ENCODE measurements around the gene PIK3CA. TPM values are rescaled to one million over a fixed set of nuclear protein-coding genes. Genes with fewer than 3 reads are reported as not detected.
"Not testable (repeated sequence)": the region's sequence is repeated elsewhere in the genome, so short reads cannot be mapped to it uniquely, and the experiment has no call there.

The PIK3CA gene
- polyA plus RNA-seq, 1 donor: 19.9 TPM

- no peak for DNase-seq
- Histone ChIP-seq H3K27me3 (ENCODE audit: control insufficient read depth, insufficient read depth, low read length) (no peaks in the 10 kb centered on the region), H3K27ac (ENCODE audit: low read length) (no peak overlapping the region), H3K4me3 (ENCODE audit: low read length) (no peak overlapping the region), H3K9me3 (ENCODE audit: control insufficient read depth, low read depth, low read length) (no peaks in the 10 kb centered on the region), H3K4me1 (ENCODE audit: control insufficient read depth, insufficient read depth, low read length) (no peaks in the 10 kb centered on the region), H3K36me3 (ENCODE audit: control insufficient read depth, insufficient read depth, low read length) (no peaks in the 10 kb centered on the region)
- no CpG with 5 or more reads among the region's 6 CpGs for WGBS (ENCODE audit: insufficient coverage, low lambda C conversion rate)
Observed at GRCh38 chr3:179190581-179190980, 42.4 kb downstream of the PIK3CA start.

GRCh38 chr3:179192542-179192941 lies 44.4 kb downstream of the PIK3CA start:
- no peak overlapping the region for H3K27ac ChIP-seq (ENCODE audit: low read length)
- H3K36me3 ChIP-seq (ENCODE audit: control insufficient read depth, insufficient read depth, low read length): no peaks in the 10 kb centered on the region
- H3K27me3 ChIP-seq (ENCODE audit: control insufficient read depth, insufficient read depth, low read length): no peaks in the 10 kb centered on the region
- H3K9me3 ChIP-seq (ENCODE audit: control insufficient read depth, low read depth, low read length): no peaks in the 10 kb centered on the region
- WGBS (ENCODE audit: insufficient coverage, low lambda C conversion rate): 86% methylated on average over 2 of the region's 3 CpGs
- DNase-seq: no peak
- no peak overlapping the region for H3K4me3 ChIP-seq (ENCODE audit: low read length)
- no peaks in the 10 kb centered on the region for H3K4me1 ChIP-seq (ENCODE audit: control insufficient read depth, insufficient read depth, low read length)

GRCh38 chr3:179194931-179195330 lies 46.8 kb downstream of the PIK3CA start:
- no peaks in the 10 kb centered on the region for H3K9me3 ChIP-seq (ENCODE audit: control insufficient read depth, low read depth, low read length)
- H3K36me3 ChIP-seq (ENCODE audit: control insufficient read depth, insufficient read depth, low read length): no peaks in the 10 kb centered on the region
- WGBS (ENCODE audit: insufficient coverage, low lambda C conversion rate): 70% methylated on average over 2 of the region's 4 CpGs
- no peaks in the 10 kb centered on the region for H3K27me3 ChIP-seq (ENCODE audit: control insufficient read depth, insufficient read depth, low read length)
- H3K4me1 ChIP-seq (ENCODE audit: control insufficient read depth, insufficient read depth, low read length): no peaks in the 10 kb centered on the region
- H3K4me3 ChIP-seq (ENCODE audit: low read length): no peak overlapping the region
- no peak for DNase-seq
- H3K27ac ChIP-seq (ENCODE audit: low read length): no peak overlapping the region

- 75% methylated on average over 1 of the region's 1 CpG for WGBS (ENCODE audit: insufficient coverage, low lambda C conversion rate)
- Histone ChIP-seq H3K9me3 (ENCODE audit: control insufficient read depth, low read depth, low read length) (no peaks in the 10 kb centered on the region), H3K4me3 (ENCODE audit: low read length) (no peak overlapping the region), H3K4me1 (ENCODE audit: control insufficient read depth, insufficient read depth, low read length) (no peaks in the 10 kb centered on the region), H3K36me3 (ENCODE audit: control insufficient read depth, insufficient read depth, low read length) (peaks cover 2% of the 10 kb centered on the region), H3K27me3 (ENCODE audit: control insufficient read depth, insufficient read depth, low read length) (no peaks in the 10 kb centered on the region), H3K27ac (ENCODE audit: low read length) (no peak overlapping the region)
- DNase-seq: no peak
Observed at GRCh38 chr3:179196098-179196497, 47.9 kb downstream of the PIK3CA start.

- no peak for DNase-seq
- 92% methylated on average over 4 of the region's 4 CpGs for WGBS (ENCODE audit: insufficient coverage, low lambda C conversion rate)
- H3K9me3 ChIP-seq (ENCODE audit: control insufficient read depth, low read depth, low read length): no peaks in the 10 kb centered on the region
- no peak overlapping the region for H3K4me3 ChIP-seq (ENCODE audit: low read length)
- peaks cover 4% of the 10 kb centered on the region for H3K36me3 ChIP-seq (ENCODE audit: control insufficient read depth, insufficient read depth, low read length)
- no peaks in the 10 kb centered on the region for H3K27me3 ChIP-seq (ENCODE audit: control insufficient read depth, insufficient read depth, low read length)
- H3K27ac ChIP-seq (ENCODE audit: low read length): no peak overlapping the region
- no peaks in the 10 kb centered on the region for H3K4me1 ChIP-seq (ENCODE audit: control insufficient read depth, insufficient read depth, low read length)
Observed at GRCh38 chr3:179196700-179197099, 48.5 kb downstream of the PIK3CA start.

- WGBS (ENCODE audit: insufficient coverage, low lambda C conversion rate): 100% methylated on average over 1 of the region's 2 CpGs
- Histone ChIP-seq H3K4me1 (ENCODE audit: control insufficient read depth, insufficient read depth, low read length) (no peaks in the 10 kb centered on the region), H3K4me3 (ENCODE audit: low read length) (no peak overlapping the region), H3K27me3 (ENCODE audit: control insufficient read depth, insufficient read depth, low read length) (no peaks in the 10 kb centered on the region), H3K9me3 (ENCODE audit: control insufficient read depth, low read depth, low read length) (no peaks in the 10 kb centered on the region), H3K36me3 (ENCODE audit: control insufficient read depth, insufficient read depth, low read length) (peaks cover 10% of the 10 kb centered on the region), H3K27ac (ENCODE audit: low read length) (no peak overlapping the region)
- no peak for DNase-seq
Observed at GRCh38 chr3:179200790-179201189, 52.6 kb downstream of the PIK3CA start.

GRCh38 chr3:179215550-179215949 lies 67.4 kb downstream of the PIK3CA start:
- H3K4me3 ChIP-seq (ENCODE audit: low read length); H3K27ac ChIP-seq (ENCODE audit: low read length); H3K9me3 ChIP-seq (ENCODE audit: control insufficient read depth, low read depth, low read length); H3K4me1 ChIP-seq (ENCODE audit: control insufficient read depth, insufficient read depth, low read length); H3K27me3 ChIP-seq (ENCODE audit: control insufficient read depth, insufficient read depth, low read length); DNase-seq: not testable (repeated sequence)
- WGBS (ENCODE audit: insufficient coverage, low lambda C conversion rate): no CpG with 5 or more reads among the region's 1 CpG
- H3K36me3 ChIP-seq (ENCODE audit: control insufficient read depth, insufficient read depth, low read length): peaks cover 18% of the 10 kb centered on the region

- not testable (repeated sequence) for H3K27me3 ChIP-seq (ENCODE audit: control insufficient read depth, insufficient read depth, low read length); H3K4me1 ChIP-seq (ENCODE audit: control insufficient read depth, insufficient read depth, low read length); H3K9me3 ChIP-seq (ENCODE audit: control insufficient read depth, low read depth, low read length); H3K27ac ChIP-seq (ENCODE audit: low read length); DNase-seq; H3K4me3 ChIP-seq (ENCODE audit: low read length)
- WGBS (ENCODE audit: insufficient coverage, low lambda C conversion rate): no CpG with 5 or more reads among the region's 1 CpG
- H3K36me3 ChIP-seq (ENCODE audit: control insufficient read depth, insufficient read depth, low read length): peaks cover 16% of the 10 kb centered on the region
Observed at GRCh38 chr3:179218213-179218612, 70.1 kb downstream of the PIK3CA start.

- H3K9me3 ChIP-seq (ENCODE audit: control insufficient read depth, low read depth, low read length): no peaks in the 10 kb centered on the region
- peaks cover 19% of the 10 kb centered on the region for H3K36me3 ChIP-seq (ENCODE audit: control insufficient read depth, insufficient read depth, low read length)
- WGBS (ENCODE audit: insufficient coverage, low lambda C conversion rate): 100% methylated on average over 1 of the region's 2 CpGs
- no peak for DNase-seq
- H3K4me3 ChIP-seq (ENCODE audit: low read length): no peak overlapping the region
- H3K27me3 ChIP-seq (ENCODE audit: control insufficient read depth, insufficient read depth, low read length): no peaks in the 10 kb centered on the region
- no peak overlapping the region for H3K27ac ChIP-seq (ENCODE audit: low read length)
- no peaks in the 10 kb centered on the region for H3K4me1 ChIP-seq (ENCODE audit: control insufficient read depth, insufficient read depth, low read length)
Observed at GRCh38 chr3:179223548-179223947, 75.4 kb downstream of the PIK3CA start.

GRCh38 chr3:179224584-179224983 lies 76.4 kb downstream of the PIK3CA start:
- Histone ChIP-seq H3K9me3 (ENCODE audit: control insufficient read depth, low read depth, low read length) (no peaks in the 10 kb centered on the region), H3K27ac (ENCODE audit: low read length) (no peak overlapping the region), H3K4me3 (ENCODE audit: low read length) (no peak overlapping the region), H3K27me3 (ENCODE audit: control insufficient read depth, insufficient read depth, low read length) (no peaks in the 10 kb centered on the region), H3K4me1 (ENCODE audit: control insufficient read depth, insufficient read depth, low read length) (no peaks in the 10 kb centered on the region), H3K36me3 (ENCODE audit: control insufficient read depth, insufficient read depth, low read length) (peaks cover 19% of the 10 kb centered on the region)
- DNase-seq: no peak
- no CpG with 5 or more reads among the region's 1 CpG for WGBS (ENCODE audit: insufficient coverage, low lambda C conversion rate)

GRCh38 chr3:179227349-179227748 lies 79.2 kb downstream of the PIK3CA start:
- Histone ChIP-seq H3K4me1 (ENCODE audit: control insufficient read depth, insufficient read depth, low read length) (no peaks in the 10 kb centered on the region), H3K36me3 (ENCODE audit: control insufficient read depth, insufficient read depth, low read length) (peaks cover 30% of the 10 kb centered on the region), H3K4me3 (ENCODE audit: low read length) (no peak overlapping the region), H3K27me3 (ENCODE audit: control insufficient read depth, insufficient read depth, low read length) (no peaks in the 10 kb centered on the region), H3K9me3 (ENCODE audit: control insufficient read depth, low read depth, low read length) (no peaks in the 10 kb centered on the region), H3K27ac (ENCODE audit: low read length) (no peak overlapping the region)
- 94% methylated on average over 3 of the region's 3 CpGs for WGBS (ENCODE audit: insufficient coverage, low lambda C conversion rate)
- no peak for DNase-seq
